DND-41 (cell line): Measurements from ENCODE around the gene MAPK6.

Experiments
- ATAC-seq: fragments of 200-7000 bp; cut with Tn5 transposase; 3 replicates; pipeline ENCODE4 v1.9.1; 2021; ENCODE audit warnings: low read depth; ENCODE audit not compliant: insufficient read depth
- DNase-seq: peaks from one replicate; pipeline ENCODE4 v3.0.0-alpha.2; 2020
- H2AFZ ChIP-seq: 2 replicates; pipeline ENCODE4 v1.6.0; 2012; ENCODE audit warnings: low read depth, low read length
- H3K27ac ChIP-seq: 2 replicates; pipeline ENCODE4 v1.5.1; 2012; ENCODE audit warnings: low read length, inconsistent platforms
- H3K27me3 ChIP-seq: fragments of 200-600 bp; sonication (generic); 2 replicates; pipeline ENCODE4 v1.6.0; 2012; ENCODE audit warnings: low read length, mild to moderate bottlenecking, inconsistent platforms; ENCODE audit not compliant: insufficient read depth, poor library complexity
- H3K36me3 ChIP-seq: 2 replicates; pipeline ENCODE4 v1.5.1; 2012; ENCODE audit warnings: low read length, inconsistent platforms; ENCODE audit not compliant: insufficient read depth
- H3K4me1 ChIP-seq: 2 replicates; pipeline ENCODE4 v1.5.1; 2012; ENCODE audit warnings: mild to moderate bottlenecking, low read length; ENCODE audit not compliant: insufficient read depth
- H3K4me2 ChIP-seq: 2 replicates; pipeline ENCODE4 v1.6.0; 2012; ENCODE audit warnings: mild to moderate bottlenecking, moderate library complexity, low read length, inconsistent platforms; ENCODE audit not compliant: insufficient read depth
- H3K4me3 ChIP-seq, 2 experiments: fragments of 200-600 bp in 1 of 2; shearing (Covaris generic) in 1 of 2; 2 replicates each; pipeline ENCODE4 v1.5.1; 2012 to 2016; ENCODE audit warnings: inconsistent platforms in 2 of 2, low read length in 2 of 2, mild to moderate bottlenecking in 2 of 2, low read depth in 1 of 2, moderate library complexity in 1 of 2
- H3K79me2 ChIP-seq: 2 replicates; pipeline ENCODE4 v1.6.0; 2012; ENCODE audit warnings: low read length, inconsistent platforms; ENCODE audit not compliant: insufficient read depth
- H3K9ac ChIP-seq: 2 replicates; pipeline ENCODE4 v1.6.0; 2012; ENCODE audit warnings: low read depth, mild to moderate bottlenecking, inconsistent platforms, low read length, moderate library complexity
- H3K9me3 ChIP-seq: 2 replicates; pipeline ENCODE4 v1.5.1; 2012; ENCODE audit warnings: low read length, moderate library complexity, mild to moderate bottlenecking, inconsistent platforms; ENCODE audit not compliant: insufficient read depth, severe bottlenecking
- H4K20me1 ChIP-seq: 2 replicates; pipeline ENCODE4 v1.6.0; 2012; ENCODE audit warnings: low read length; ENCODE audit not compliant: insufficient read depth
- CTCF ChIP-seq: IDR thresholded peaks from 2 replicates; pipeline ENCODE4 v1.5.1; 2012; ENCODE audit warnings: borderline replicate concordance, low read length, moderate library complexity, mild to moderate bottlenecking; ENCODE audit not compliant: poor library complexity, severe bottlenecking; ENCODE audit errors: extremely low read depth
- EZH2 ChIP-seq: IDR thresholded peaks from 3 replicates; pipeline ENCODE4 v1.6.1; 2012; ENCODE audit warnings: borderline replicate concordance, low read depth, mild to moderate bottlenecking, moderate library complexity, low read length, inconsistent platforms; ENCODE audit not compliant: severe bottlenecking

Gene MAPK6

DNA sequence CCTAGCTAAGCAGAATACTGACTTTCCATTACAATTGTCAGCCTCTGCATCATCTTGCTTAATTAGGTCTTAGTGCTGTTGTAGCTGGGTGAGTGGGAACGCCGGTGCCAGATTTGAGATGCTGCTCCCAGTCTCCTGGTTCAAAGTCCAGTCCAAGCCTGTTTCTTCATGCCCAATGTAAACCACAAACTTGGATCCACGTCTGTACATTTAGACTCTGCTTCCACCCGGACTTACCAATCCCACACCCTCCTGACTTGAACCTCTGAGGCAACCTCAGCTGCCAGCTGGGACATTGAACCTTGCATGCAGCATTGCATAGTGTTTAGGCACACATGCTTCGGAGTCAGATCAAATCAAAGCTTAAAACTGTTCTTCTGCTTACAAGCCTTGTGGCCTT, 50.5 kb downstream of the MAPK6 start:
- TF ChIP-seq CTCF (no peak), EZH2 (no peak)
- H3K9me3 ChIP-seq, result no peaks in the 10 kb centered on the region
- H3K9ac ChIP-seq, result no peak overlapping the region
- H3K36me3 ChIP-seq, result peaks cover 5% of the 10 kb centered on the region; the same call in 1 of the 2 replicates
- no peak for DNase-seq
- H3K27me3 ChIP-seq, result no peaks in the 10 kb centered on the region
- H3K79me2 ChIP-seq, result no peaks in the 10 kb centered on the region
- no peak overlapping the region for H3K4me2 ChIP-seq
- no peak overlapping the region for H2AFZ ChIP-seq
- H3K27ac ChIP-seq, result no peak overlapping the region
- no peak overlapping the region for H3K4me3 ChIP-seq
- ATAC-seq, result no peak
- no peaks in the 10 kb centered on the region for H3K4me1 ChIP-seq
- H4K20me1 ChIP-seq, result no peaks in the 10 kb centered on the region

DNA sequence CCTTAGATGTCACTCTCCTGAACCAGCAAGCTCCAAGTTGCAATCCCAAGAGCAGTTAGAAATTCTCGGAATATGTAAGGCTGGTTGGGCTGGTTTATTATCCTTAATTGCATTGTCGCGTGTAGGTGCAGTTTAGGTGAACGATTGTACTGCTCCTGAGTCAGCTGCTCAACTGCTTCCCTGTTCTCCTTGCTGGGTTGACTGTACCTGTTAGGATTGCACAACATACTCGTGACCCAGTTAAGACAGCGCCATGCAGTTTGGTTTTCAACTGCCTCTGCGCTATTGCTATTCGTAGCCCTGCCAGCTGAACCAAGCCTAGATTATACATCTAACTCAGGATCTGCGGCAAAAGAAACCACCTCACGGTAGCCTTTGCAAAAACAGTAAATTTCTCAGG, 52.6 kb downstream of the MAPK6 start:
- Histone ChIP-seq H3K9ac (no peak overlapping the region), H3K27me3 (no peaks in the 10 kb centered on the region), H4K20me1 (no peaks in the 10 kb centered on the region), H3K79me2 (no peaks in the 10 kb centered on the region), H2AFZ (no peak overlapping the region), H3K4me2 (no peak overlapping the region), H3K4me1 (no peaks in the 10 kb centered on the region), H3K9me3 (no peaks in the 10 kb centered on the region), H3K36me3 (no peaks in the 10 kb centered on the region), H3K27ac (no peak overlapping the region), H3K4me3 (no peak overlapping the region)
- no peak for DNase-seq
- TF ChIP-seq EZH2 (no peak), CTCF (no peak)
- ATAC-seq, result no peak

GRCh38 chr15:52076889-52077781, 58.1 kb downstream of the MAPK6 start:
- DNase-seq (no peak), ATAC-seq (no peak)
- Histone ChIP-seq H3K27ac (no peak overlapping the region), H3K79me2 (no peaks in the 10 kb centered on the region), H3K4me3 (no peak overlapping the region), H3K36me3 (no peaks in the 10 kb centered on the region), H2AFZ (no peak overlapping the region), H3K9ac (no peak overlapping the region), H4K20me1 (no peaks in the 10 kb centered on the region), H3K4me2 (no peak overlapping the region), H3K9me3 (no peaks in the 10 kb centered on the region), H3K4me1 (peaks cover 2% of the 10 kb centered on the region), H3K27me3 (no peaks in the 10 kb centered on the region)
- TF ChIP-seq EZH2 (no peak), CTCF (no peak)
